DMS79 treated with DMSO at 0.1 percent for 48 hours (cell line): ENCODE data around the gene DAPK1.

Experiments
- DNase-seq: peaks from one replicate; lab custom pipeline; 2025; lab: John Stamatoyannopoulos, UW

DAPK1 gene

GRCh38 chr9:87497604-87498045 is at the start of gene DAPK1:
TSS of gene DAPK1 (plus strand) at chr9:87497867. CDS start at chr9:87499078, 1,211 bp downstream.
- DNase-seq: no peak

GRCh38 chr9:87451149-87451548 is 46.5 kb upstream of the DAPK1 start:
- no peak for DNase-seq

- no peak for DNase-seq
Observed at GRCh38 chr9:87455407-87455806, 42.3 kb upstream of the DAPK1 start.

GRCh38 chr9:87461256-87461655 is 36.4 kb upstream of the DAPK1 start:
- no peak for DNase-seq

- DNase-seq: no peak
Observed at GRCh38 chr9:87464110-87464991, 33.3 kb upstream of the DAPK1 start.

- DNase-seq: no peak
Observed at GRCh38 chr9:87464992-87465378, 32.7 kb upstream of the DAPK1 start.

GRCh38 chr9:87465816-87466215 is 31.9 kb upstream of the DAPK1 start:
- DNase-seq: no peak

- no peak for DNase-seq
Observed at GRCh38 chr9:87467187-87467586, 30.5 kb upstream of the DAPK1 start.

GRCh38 chr9:87469793-87470465 is 27.7 kb upstream of the DAPK1 start:
- DNase-seq: no peak

- no peak for DNase-seq
Observed at GRCh38 chr9:87471746-87472145, 25.9 kb upstream of the DAPK1 start.

- no peak for DNase-seq
Observed at GRCh38 chr9:87475463-87475862, 22.2 kb upstream of the DAPK1 start.

- DNase-seq: no peak
Observed at GRCh38 chr9:87478226-87478992, 19.3 kb upstream of the DAPK1 start.

- no peak for DNase-seq
Observed at GRCh38 chr9:87479801-87480201, 17.9 kb upstream of the DAPK1 start.

- DNase-seq: no peak
Observed at GRCh38 chr9:87481890-87482855, 15.5 kb upstream of the DAPK1 start.

GRCh38 chr9:87490225-87490624 is 7.4 kb upstream of the DAPK1 start:
- no peak for DNase-seq

GRCh38 chr9:87490907-87491306 is 6.8 kb upstream of the DAPK1 start:
- no peak for DNase-seq

- DNase-seq: no peak
Observed at GRCh38 chr9:87491523-87491922, 6.1 kb upstream of the DAPK1 start.

GRCh38 chr9:87492642-87493041 is 5.0 kb upstream of the DAPK1 start:
- no peak for DNase-seq

GRCh38 chr9:87494970-87495471 is 2.6 kb upstream of the DAPK1 start:
- no peak for DNase-seq

- no peak for DNase-seq
Observed at GRCh38 chr9:87497080-87497603, 525 bp upstream of the DAPK1 start.
